GM12875 (cell line): ENCODE results near the gene AKT3.

Experiments
- H3K4me3 ChIP-seq: one replicate; pipeline ENCODE4 v1.5.1; 2011; ENCODE audit warnings: low read depth, low read length, control low read depth
- CTCF ChIP-seq: IDR thresholded peaks from 2 replicates; pipeline ENCODE4 v1.5.1; 2011; ENCODE audit warnings: low read depth, mild to moderate bottlenecking, control low read depth, inconsistent platforms, low read length, moderate library complexity, borderline replicate concordance; ENCODE audit not compliant: insufficient read depth

The AKT3 gene

GRCh38 chr1:243529512-243529911 lies 320.5 kb downstream of the AKT3 start:
- no peak overlapping the region for H3K4me3 ChIP-seq
- TF ChIP-seq CTCF = no peak

GRCh38 chr1:243528459-243529121 lies 321.5 kb downstream of the AKT3 start:
- H3K4me3 ChIP-seq = no peak overlapping the region
- TF ChIP-seq CTCF = no peak

- TF ChIP-seq CTCF = no peak
- no peak overlapping the region for H3K4me3 ChIP-seq
Observed at GRCh38 chr1:243526180-243526579, 323.9 kb downstream of the AKT3 start.

GRCh38 chr1:243525085-243525487 lies 325.0 kb downstream of the AKT3 start:
- no peak for TF ChIP-seq CTCF
- H3K4me3 ChIP-seq = no peak overlapping the region

GRCh38 chr1:243523766-243524165 lies 326.3 kb downstream of the AKT3 start:
- H3K4me3 ChIP-seq = no peak overlapping the region
- TF ChIP-seq CTCF = no peak

GRCh38 chr1:243520831-243521230 lies 329.2 kb downstream of the AKT3 start:
- TF ChIP-seq CTCF = no peak
- no peak overlapping the region for H3K4me3 ChIP-seq

GRCh38 chr1:243514927-243515326 lies 335.1 kb downstream of the AKT3 start:
- no peak overlapping the region for H3K4me3 ChIP-seq
- TF ChIP-seq CTCF = no peak
